Suprapubic skin (tissue), 3 donors: ENCODE results near the gene LDB2.

ENCODE experiments used
- POLR2AphosphoS5 ChIP-seq, 3 donors: sonication (generic); formaldehyde crosslinking; IDR thresholded peaks; one replicate each; pipeline ENCODE4 v1.6.1; 2017; ENCODE audit warnings: antibody characterized with exemption in 3 of 3
- TF ChIP-seq, protein P1 (sequence below), 2 donors: fragments of 200-600 bp in 1 of 2; fragments of 450-650 bp in 1 of 2; sonication (generic) in 1 of 2; IDR thresholded peaks; one replicate each; pipeline ENCODE4 v1.5.1; 2016 to 2019; ENCODE audit warnings: antibody characterized with exemption in 2 of 2, mild to moderate bottlenecking in 1 of 2, moderate library complexity in 1 of 2

DNA sequence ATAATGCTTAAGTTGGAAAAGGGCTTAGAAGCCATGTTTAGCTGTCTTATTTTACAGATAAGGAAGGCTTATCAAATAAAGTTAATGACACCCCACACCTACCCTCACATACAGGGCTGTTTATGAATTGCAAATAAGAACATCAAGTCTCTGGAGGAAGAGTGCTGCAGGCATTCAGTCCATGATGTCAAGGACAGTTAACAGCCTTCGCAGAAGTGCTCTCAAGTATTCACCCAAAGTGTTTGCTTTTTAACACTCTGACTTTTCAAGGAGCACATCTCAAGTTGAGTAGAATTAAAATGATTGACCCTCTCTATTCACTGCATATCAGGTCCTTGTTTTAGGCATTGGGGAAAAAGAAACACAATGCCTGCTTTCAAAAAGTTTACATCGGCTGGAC is 328.7 kb downstream of the LDB2 start:
- TF ChIP-seq, protein P1, sequence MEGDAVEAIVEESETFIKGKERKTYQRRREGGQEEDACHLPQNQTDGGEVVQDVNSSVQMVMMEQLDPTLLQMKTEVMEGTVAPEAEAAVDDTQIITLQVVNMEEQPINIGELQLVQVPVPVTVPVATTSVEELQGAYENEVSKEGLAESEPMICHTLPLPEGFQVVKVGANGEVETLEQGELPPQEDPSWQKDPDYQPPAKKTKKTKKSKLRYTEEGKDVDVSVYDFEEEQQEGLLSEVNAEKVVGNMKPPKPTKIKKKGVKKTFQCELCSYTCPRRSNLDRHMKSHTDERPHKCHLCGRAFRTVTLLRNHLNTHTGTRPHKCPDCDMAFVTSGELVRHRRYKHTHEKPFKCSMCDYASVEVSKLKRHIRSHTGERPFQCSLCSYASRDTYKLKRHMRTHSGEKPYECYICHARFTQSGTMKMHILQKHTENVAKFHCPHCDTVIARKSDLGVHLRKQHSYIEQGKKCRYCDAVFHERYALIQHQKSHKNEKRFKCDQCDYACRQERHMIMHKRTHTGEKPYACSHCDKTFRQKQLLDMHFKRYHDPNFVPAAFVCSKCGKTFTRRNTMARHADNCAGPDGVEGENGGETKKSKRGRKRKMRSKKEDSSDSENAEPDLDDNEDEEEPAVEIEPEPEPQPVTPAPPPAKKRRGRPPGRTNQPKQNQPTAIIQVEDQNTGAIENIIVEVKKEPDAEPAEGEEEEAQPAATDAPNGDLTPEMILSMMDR (IDR thresholded peaks at IDR 0.05), result no peak
- TF ChIP-seq POLR2AphosphoS5 (IDR thresholded peaks at IDR 0.05), result no peak
